Ishikawa (cell line): Measurements from ENCODE around the gene BMP15.

Experiments
- CEBPB ChIP-seq: IDR thresholded peaks from 2 replicates; pipeline ENCODE4 v1.6.1; 2012
- EP300 ChIP-seq: IDR thresholded peaks from 2 replicates; pipeline ENCODE4 v1.6.1; 2012; ENCODE audit warnings: borderline replicate concordance
- RAD21 ChIP-seq: IDR thresholded peaks from 2 replicates; pipeline ENCODE4 v1.6.1; 2012; ENCODE audit warnings: low read depth
- TAF1 ChIP-seq: IDR thresholded peaks from 2 replicates; pipeline ENCODE4 v1.6.1; 2012; ENCODE audit warnings: low read depth, mild to moderate bottlenecking
- TF ChIP-seq, protein P1 (sequence below): IDR thresholded peaks from 2 replicates; pipeline ENCODE4 v1.6.1; 2012
- TF ChIP-seq, protein P2 (sequence below): IDR thresholded peaks from 2 replicates; pipeline ENCODE4 v1.6.1; 2012

DNA sequence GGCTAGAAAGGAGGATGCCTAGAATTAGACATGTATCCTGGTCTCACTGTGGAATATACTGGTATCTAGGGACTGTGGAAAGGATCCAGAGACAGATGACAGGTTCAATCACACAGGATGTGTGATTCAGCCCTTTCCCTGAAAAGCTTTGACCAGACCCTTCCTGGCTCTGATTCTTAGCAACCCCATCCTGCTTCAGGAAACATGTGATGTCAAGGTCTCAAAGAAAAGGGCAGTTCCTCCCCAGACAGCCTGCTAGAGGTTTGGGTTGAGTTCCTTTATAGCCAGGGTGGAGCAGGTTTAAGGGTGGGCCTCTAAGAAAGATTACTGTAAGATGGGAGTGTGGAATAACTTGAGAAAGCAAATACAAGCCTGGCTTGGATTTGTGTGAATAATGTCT is 3.0 kb downstream of the BMP15 start:
- TF ChIP-seq TAF1: no peak
- TF ChIP-seq RAD21: no peak
- no peak for TF ChIP-seq EP300
- TF ChIP-seq, protein P1, sequence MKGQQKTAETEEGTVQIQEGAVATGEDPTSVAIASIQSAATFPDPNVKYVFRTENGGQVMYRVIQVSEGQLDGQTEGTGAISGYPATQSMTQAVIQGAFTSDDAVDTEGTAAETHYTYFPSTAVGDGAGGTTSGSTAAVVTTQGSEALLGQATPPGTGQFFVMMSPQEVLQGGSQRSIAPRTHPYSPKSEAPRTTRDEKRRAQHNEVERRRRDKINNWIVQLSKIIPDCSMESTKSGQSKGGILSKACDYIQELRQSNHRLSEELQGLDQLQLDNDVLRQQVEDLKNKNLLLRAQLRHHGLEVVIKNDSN: no peak
- no peak for TF ChIP-seq CEBPB
- TF ChIP-seq, protein P2, sequence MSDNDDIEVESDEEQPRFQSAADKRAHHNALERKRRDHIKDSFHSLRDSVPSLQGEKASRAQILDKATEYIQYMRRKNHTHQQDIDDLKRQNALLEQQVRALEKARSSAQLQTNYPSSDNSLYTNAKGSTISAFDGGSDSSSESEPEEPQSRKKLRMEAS: no peak
